ENCODE results near the gene MESD. TPM values are rescaled to one million over a fixed set of nuclear protein-coding genes. Genes with fewer than 3 reads are reported as not detected.

The MESD gene
- polyA plus RNA-seq, 1 donor from 2014 or later: 16.3 TPM

- TF ChIP-seq EZH2 (IDR thresholded peaks at IDR 0.05; ENCODE audit: borderline replicate concordance, insufficient read depth, low read length, poor library complexity, severe bottlenecking): no peak
Measured at GRCh38 chr15:80978685-80979329, 10.8 kb downstream of the MESD start (continued).

GRCh38 chr15:80977627-80978036, 12.0 kb downstream of the MESD start:
- Histone ChIP-seq H3K4me3 (ENCODE audit: low read length) (no peak overlapping the region), H3K9me3 (ENCODE audit: low read length) (no peaks in the 10 kb centered on the region), H3F3A (ENCODE audit: insufficient read depth, low read length, poor library complexity, severe bottlenecking) (no peaks in the 10 kb centered on the region), H3K9me2 (ENCODE audit: insufficient read depth, low read length) (no peaks in the 10 kb centered on the region), H3K4me2 (ENCODE audit: low read length) (no peak overlapping the region), H2AFZ (ENCODE audit: low read depth, low read length) (no peak overlapping the region), H3K27me3 (ENCODE audit: insufficient read depth, low read depth, low read length) (no peaks in the 10 kb centered on the region), H3K79me2 (replicated peaks; ENCODE audit: insufficient read depth, low read length) (peaks cover 6% of the 10 kb centered on the region), H3K9ac (ENCODE audit: low read length) (no peak overlapping the region), H3K27ac (ENCODE audit: low read length) (no peak overlapping the region), H4K20me1 (ENCODE audit: insufficient read depth) (no peaks in the 10 kb centered on the region), H3K36me3 (ENCODE audit: insufficient read depth, low read length) (peaks cover 3% of the 10 kb centered on the region)
- TF ChIP-seq REST (IDR thresholded peaks at IDR 0.05; ENCODE audit: borderline replicate concordance) (no peak), SMC3 (conservative IDR thresholded peaks at IDR 0.05; ENCODE audit: poor library complexity) (peak; percentile 54), MXI1 (conservative IDR thresholded peaks at IDR 0.05; ENCODE audit: poor library complexity, severe bottlenecking) (no peak), CTCF (IDR thresholded peaks at IDR 0.05; ENCODE audit: poor library complexity, severe bottlenecking) (peak; percentile 56), RAD21 (conservative IDR thresholded peaks at IDR 0.05) (peak; percentile 54)

- no peaks in the 10 kb centered on the region for H3K9me2 ChIP-seq (ENCODE audit: insufficient read depth, low read length)
- no peaks in the 10 kb centered on the region for H3K27me3 ChIP-seq (ENCODE audit: insufficient read depth, low read depth, low read length)
- no peaks in the 10 kb centered on the region for H3K9me3 ChIP-seq (ENCODE audit: low read length)
- no peaks in the 10 kb centered on the region for H3F3A ChIP-seq (ENCODE audit: insufficient read depth, low read length, poor library complexity, severe bottlenecking)
- no peak overlapping the region for H3K4me2 ChIP-seq (ENCODE audit: low read length)
- H3K36me3 ChIP-seq (ENCODE audit: insufficient read depth, low read length): peaks cover 3% of the 10 kb centered on the region
- no peak overlapping the region for H3K9ac ChIP-seq (ENCODE audit: low read length)
- H2AFZ ChIP-seq (ENCODE audit: low read depth, low read length): no peak overlapping the region
- H3K79me2 ChIP-seq (replicated peaks; ENCODE audit: insufficient read depth, low read length): no peaks in the 10 kb centered on the region
- H4K20me1 ChIP-seq (ENCODE audit: insufficient read depth): no peaks in the 10 kb centered on the region
- H3K4me3 ChIP-seq (ENCODE audit: low read length): no peak overlapping the region
- TF ChIP-seq TAF1 (IDR thresholded peaks at IDR 0.05; ENCODE audit: low read depth) (no peak), REST (IDR thresholded peaks at IDR 0.05; ENCODE audit: borderline replicate concordance) (no peak), EZH2 (IDR thresholded peaks at IDR 0.05; ENCODE audit: borderline replicate concordance, insufficient read depth, low read length, poor library complexity, severe bottlenecking) (no peak), MXI1 (conservative IDR thresholded peaks at IDR 0.05; ENCODE audit: poor library complexity, severe bottlenecking) (no peak), RAD21 (conservative IDR thresholded peaks at IDR 0.05) (no peak), SMC3 (conservative IDR thresholded peaks at IDR 0.05; ENCODE audit: poor library complexity) (no peak), CTCF (IDR thresholded peaks at IDR 0.05; ENCODE audit: poor library complexity, severe bottlenecking) (no peak), EP300 (conservative IDR thresholded peaks at IDR 0.05; ENCODE audit: poor library complexity, severe bottlenecking) (no peak), POLR2AphosphoS5 (IDR thresholded peaks at IDR 0.05) (no peak)
- no peak overlapping the region for H3K27ac ChIP-seq (ENCODE audit: low read length)
Measured at GRCh38 chr15:80976851-80977250, 12.8 kb downstream of the MESD start.
